ENCODE data around the gene PRKCE. TPM values are rescaled to one million over a fixed set of nuclear protein-coding genes. Genes with fewer than 3 reads are reported as not detected.

The PRKCE gene
- total RNA-seq, 1 experiment from 2014 or later, result 4.4 TPM

DNA sequence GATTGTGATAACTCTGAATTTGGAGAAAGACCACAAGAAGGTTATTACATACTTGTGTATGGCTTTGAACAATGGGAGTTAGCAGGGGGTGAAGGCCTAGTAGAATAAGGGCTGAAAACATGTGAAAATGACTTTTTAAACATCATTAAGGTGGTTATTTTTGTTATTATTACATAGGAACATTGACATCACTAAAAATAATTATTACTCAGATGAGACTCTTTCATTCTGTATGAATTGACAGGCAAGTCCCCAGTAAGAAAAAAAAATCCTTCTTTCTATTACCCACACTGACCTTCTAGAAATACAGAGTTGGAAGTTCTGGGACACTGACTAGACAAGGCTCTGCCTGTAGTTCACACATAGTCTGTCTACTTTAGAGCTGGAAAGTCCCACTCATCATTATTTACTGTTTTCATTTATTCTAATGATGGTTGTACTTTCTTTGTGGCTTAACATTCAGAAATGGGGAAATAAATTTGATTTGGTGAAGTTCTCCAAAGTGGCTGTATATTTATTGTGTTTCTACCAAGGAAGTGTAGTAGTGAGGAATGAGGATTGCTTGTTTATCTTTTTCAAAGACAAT lies 426.1 kb downstream of the PRKCE start:
- no peaks in the 10 kb centered on the region for H3K27me3 Mint-ChIP-seq (ENCODE audit: insufficient read depth, unreplicated experiment)
- no peaks in the 10 kb centered on the region for H3K27me3 ChIP-seq (replicated peaks; ENCODE audit: control insufficient read depth, insufficient read depth, low read length)
- H3K4me3 ChIP-seq (ENCODE audit: low read depth, low read length), result no peak overlapping the region
- no peaks in the 10 kb centered on the region for H3K36me3 Mint-ChIP-seq (ENCODE audit: insufficient read depth, unreplicated experiment)
- DNase-seq, result no peak
- TF ChIP-seq, protein P1, sequence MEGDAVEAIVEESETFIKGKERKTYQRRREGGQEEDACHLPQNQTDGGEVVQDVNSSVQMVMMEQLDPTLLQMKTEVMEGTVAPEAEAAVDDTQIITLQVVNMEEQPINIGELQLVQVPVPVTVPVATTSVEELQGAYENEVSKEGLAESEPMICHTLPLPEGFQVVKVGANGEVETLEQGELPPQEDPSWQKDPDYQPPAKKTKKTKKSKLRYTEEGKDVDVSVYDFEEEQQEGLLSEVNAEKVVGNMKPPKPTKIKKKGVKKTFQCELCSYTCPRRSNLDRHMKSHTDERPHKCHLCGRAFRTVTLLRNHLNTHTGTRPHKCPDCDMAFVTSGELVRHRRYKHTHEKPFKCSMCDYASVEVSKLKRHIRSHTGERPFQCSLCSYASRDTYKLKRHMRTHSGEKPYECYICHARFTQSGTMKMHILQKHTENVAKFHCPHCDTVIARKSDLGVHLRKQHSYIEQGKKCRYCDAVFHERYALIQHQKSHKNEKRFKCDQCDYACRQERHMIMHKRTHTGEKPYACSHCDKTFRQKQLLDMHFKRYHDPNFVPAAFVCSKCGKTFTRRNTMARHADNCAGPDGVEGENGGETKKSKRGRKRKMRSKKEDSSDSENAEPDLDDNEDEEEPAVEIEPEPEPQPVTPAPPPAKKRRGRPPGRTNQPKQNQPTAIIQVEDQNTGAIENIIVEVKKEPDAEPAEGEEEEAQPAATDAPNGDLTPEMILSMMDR (IDR thresholded peaks at IDR 0.05; ENCODE audit: insufficient read depth in 1 of 2, low read depth in 1 of 2, low read length in 1 of 2, severe bottlenecking in 1 of 2, unreplicated experiment in 1 of 2), result no peak
- no TSS peak for BruUV-seq (replicated peaks)
- intact Hi-C loops (cut with micrococcal nuclease; ENCODE audit: unreplicated experiment), result loop anchor here (5.0 kb wide), 1 partner anchor 290 kb away; no protein-coding TSS in a partner anchor
- peaks cover 8% of the 10 kb centered on the region for H3K4me1 ChIP-seq
- H3K36me3 ChIP-seq (ENCODE audit: control insufficient read depth, insufficient read depth, low read length), result no peaks in the 10 kb centered on the region
- peaks cover 19% of the 10 kb centered on the region for H3K4me1 Mint-ChIP-seq (ENCODE audit: low read depth, unreplicated experiment)
- H3K27ac Mint-ChIP-seq (ENCODE audit: unreplicated experiment), result no peak overlapping the region
- H3K4me3 Mint-ChIP-seq (ENCODE audit: unreplicated experiment), result no peak overlapping the region
- no peaks in the 10 kb centered on the region; the same call in 1 of the 2 replicates for H3K9me3 ChIP-seq
- ChIA-PET POLR2A (no interaction called here), CTCF (interaction anchor here (1.2 kb wide), 1 partner anchor 15 kb away, joined by 3 read pairs; no protein-coding TSS in a partner anchor)
- no peaks in the 10 kb centered on the region for H3K9me3 Mint-ChIP-seq (ENCODE audit: unreplicated experiment)

DNA sequence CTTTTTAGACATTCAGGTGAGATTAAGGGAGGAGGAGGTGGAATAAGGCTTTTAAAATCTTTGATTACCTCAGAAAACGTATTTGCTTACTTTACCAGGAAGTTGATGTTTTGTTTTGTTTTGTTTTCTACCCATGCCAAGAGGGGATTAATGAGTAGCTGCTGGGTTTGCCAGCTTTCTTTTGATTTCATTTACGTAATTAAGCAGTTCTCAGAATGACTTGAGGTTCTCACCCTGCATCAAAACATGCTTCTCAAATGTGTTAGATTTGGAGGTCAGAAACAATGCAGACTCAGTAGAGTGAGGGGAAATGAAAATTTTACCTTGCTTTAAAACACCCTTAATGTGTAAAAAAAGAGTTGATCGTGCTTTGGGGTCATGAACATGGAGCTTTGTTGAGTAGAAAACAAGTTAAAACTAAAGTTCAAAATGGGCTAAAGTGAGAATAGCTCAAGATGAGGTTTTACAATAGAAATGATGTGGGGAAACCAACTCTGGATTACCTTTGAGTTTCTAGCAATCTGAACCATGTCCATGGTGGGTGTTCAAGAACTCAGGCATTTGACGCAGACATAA lies 428.6 kb downstream of the PRKCE start:
- Histone ChIP-seq H3K27me3 (replicated peaks; ENCODE audit: control insufficient read depth, insufficient read depth, low read length) (no peaks in the 10 kb centered on the region), H3K4me1 (no peaks in the 10 kb centered on the region), H3K9me3 (no peaks in the 10 kb centered on the region; the same call in 1 of the 2 replicates), H3K36me3 (ENCODE audit: control insufficient read depth, insufficient read depth, low read length) (no peaks in the 10 kb centered on the region), H3K4me3 (ENCODE audit: low read depth, low read length) (no peak overlapping the region)
- no peaks in the 10 kb centered on the region for H3K27me3 Mint-ChIP-seq (ENCODE audit: insufficient read depth, unreplicated experiment)
- H3K9me3 Mint-ChIP-seq (ENCODE audit: unreplicated experiment), result no peaks in the 10 kb centered on the region
- no peak for DNase-seq
- BruUV-seq (replicated peaks), result no TSS peak
- no peak overlapping the region for H3K4me3 Mint-ChIP-seq (ENCODE audit: unreplicated experiment)
- H3K4me1 Mint-ChIP-seq (ENCODE audit: low read depth, unreplicated experiment), result peaks cover 5% of the 10 kb centered on the region
- intact Hi-C loops (cut with micrococcal nuclease; ENCODE audit: unreplicated experiment), result loop anchor here (5.0 kb wide), 1 partner anchor 287 kb away; no protein-coding TSS in a partner anchor
- H3K27ac Mint-ChIP-seq (ENCODE audit: unreplicated experiment), result no peak overlapping the region
- CTCF ChIA-PET, result interaction anchor here (0.6 kb wide), 1 partner anchor 329 kb away, joined by 3 read pairs; no protein-coding TSS in a partner anchor
- no peaks in the 10 kb centered on the region for H3K36me3 Mint-ChIP-seq (ENCODE audit: insufficient read depth, unreplicated experiment)
- POLR2A ChIA-PET, result no interaction called here
- TF ChIP-seq, protein P1 (IDR thresholded peaks at IDR 0.05; ENCODE audit: insufficient read depth in 1 of 2, low read depth in 1 of 2, low read length in 1 of 2, severe bottlenecking in 1 of 2, unreplicated experiment in 1 of 2), result no peak

DNA sequence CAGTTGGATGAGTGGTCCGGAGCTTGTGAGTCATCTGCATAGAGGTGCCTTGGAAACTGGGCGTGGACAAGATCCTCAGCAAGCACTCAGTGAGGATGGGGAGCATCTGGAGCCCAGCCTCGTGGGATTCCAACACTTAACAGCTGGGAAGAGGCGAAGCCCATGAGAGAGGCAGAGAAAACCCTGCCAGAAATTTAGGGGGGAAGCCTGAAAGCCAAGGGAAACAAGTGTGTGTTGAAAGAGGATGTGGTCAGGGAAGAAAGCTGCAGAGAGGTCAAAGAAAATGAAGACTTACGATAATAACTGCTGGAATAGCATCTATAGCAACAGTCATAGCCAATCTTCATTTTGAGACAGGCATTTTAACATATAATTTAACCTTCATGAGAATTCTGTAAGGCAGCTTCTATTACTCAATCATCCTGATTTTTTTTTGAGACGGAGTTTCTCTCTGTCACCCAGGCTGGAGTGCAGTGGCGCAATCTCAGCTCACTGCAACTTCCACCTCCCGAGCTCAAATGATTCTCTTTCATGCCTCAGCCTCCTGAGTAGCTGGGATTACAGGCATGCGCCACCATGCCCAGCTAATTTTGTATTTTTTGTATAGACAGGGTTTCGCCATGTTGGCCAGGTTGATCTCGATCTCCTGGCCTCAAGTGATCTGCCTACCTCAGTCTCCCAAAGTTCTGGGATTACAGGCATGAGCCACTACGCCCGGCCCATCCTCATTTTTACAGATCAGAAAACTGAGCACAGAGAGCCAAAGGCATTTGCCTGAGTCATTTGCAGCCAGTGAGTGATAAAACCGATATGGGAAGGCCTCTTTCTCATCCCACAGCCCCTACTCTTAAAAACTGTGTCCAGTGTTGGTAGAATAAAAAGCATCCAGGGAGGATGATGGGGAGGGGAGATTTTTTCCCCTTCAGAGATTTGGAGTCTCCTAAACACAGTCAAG lies 431.3 kb downstream of the PRKCE start:
- CTCF ChIA-PET, result interaction anchor here (1.0 kb wide), 1 partner anchor 211 kb away, joined by 4 read pairs; no protein-coding TSS in a partner anchor
- H3K9me3 Mint-ChIP-seq (ENCODE audit: unreplicated experiment), result no peaks in the 10 kb centered on the region

More for the DNA sequence above, 431.3 kb downstream of the PRKCE start:
- POLR2A ChIA-PET, result no interaction called here
- no peaks in the 10 kb centered on the region for H3K27me3 Mint-ChIP-seq (ENCODE audit: insufficient read depth, unreplicated experiment)
- H3K9me3 ChIP-seq, result no peaks in the 10 kb centered on the region; the same call in 1 of the 2 replicates
- no peaks in the 10 kb centered on the region for H3K36me3 ChIP-seq (ENCODE audit: control insufficient read depth, insufficient read depth, low read length)
- no peak overlapping the region for H3K4me3 Mint-ChIP-seq (ENCODE audit: unreplicated experiment)
- BruUV-seq (replicated peaks), result no TSS peak
- no peaks in the 10 kb centered on the region for H3K27me3 ChIP-seq (replicated peaks; ENCODE audit: control insufficient read depth, insufficient read depth, low read length)
- H3K4me1 Mint-ChIP-seq (ENCODE audit: low read depth, unreplicated experiment), result peaks cover 5% of the 10 kb centered on the region
- intact Hi-C loops (cut with micrococcal nuclease; ENCODE audit: unreplicated experiment), result no loop called here
- H3K27ac Mint-ChIP-seq (ENCODE audit: unreplicated experiment), result no peak overlapping the region
- TF ChIP-seq, protein P1 (IDR thresholded peaks at IDR 0.05; ENCODE audit: insufficient read depth in 1 of 2, low read depth in 1 of 2, low read length in 1 of 2, severe bottlenecking in 1 of 2, unreplicated experiment in 1 of 2), result no peak
- no peak overlapping the region for H3K4me3 ChIP-seq (ENCODE audit: low read depth, low read length)
- no peaks in the 10 kb centered on the region for H3K36me3 Mint-ChIP-seq (ENCODE audit: insufficient read depth, unreplicated experiment)
- no peaks in the 10 kb centered on the region for H3K4me1 ChIP-seq
- no peak for DNase-seq

Measured in Caco-2 (cell line).